ENCODE results near the gene ABCB11.

DNA sequence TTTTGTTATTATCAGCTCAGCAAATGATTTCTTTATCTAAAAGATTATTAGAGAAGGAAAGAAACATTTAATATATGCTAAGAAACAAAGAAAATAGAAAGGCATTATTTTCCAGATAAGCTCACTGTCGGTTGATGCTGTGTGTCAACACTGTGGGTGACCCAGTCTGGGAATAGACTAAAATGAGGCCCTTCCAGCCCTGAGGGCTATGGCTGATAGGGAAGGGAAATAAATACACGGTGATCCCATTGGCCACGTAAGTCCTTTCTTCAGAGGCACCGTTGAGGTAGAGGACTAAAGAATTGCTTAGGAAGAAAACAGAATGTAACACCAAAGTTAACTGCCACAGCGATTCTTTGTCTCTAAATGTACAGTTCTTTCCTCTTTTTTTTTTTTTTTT is 1.8 kb downstream of the ABCB11 start:
- TF ChIP-seq, protein P1, sequence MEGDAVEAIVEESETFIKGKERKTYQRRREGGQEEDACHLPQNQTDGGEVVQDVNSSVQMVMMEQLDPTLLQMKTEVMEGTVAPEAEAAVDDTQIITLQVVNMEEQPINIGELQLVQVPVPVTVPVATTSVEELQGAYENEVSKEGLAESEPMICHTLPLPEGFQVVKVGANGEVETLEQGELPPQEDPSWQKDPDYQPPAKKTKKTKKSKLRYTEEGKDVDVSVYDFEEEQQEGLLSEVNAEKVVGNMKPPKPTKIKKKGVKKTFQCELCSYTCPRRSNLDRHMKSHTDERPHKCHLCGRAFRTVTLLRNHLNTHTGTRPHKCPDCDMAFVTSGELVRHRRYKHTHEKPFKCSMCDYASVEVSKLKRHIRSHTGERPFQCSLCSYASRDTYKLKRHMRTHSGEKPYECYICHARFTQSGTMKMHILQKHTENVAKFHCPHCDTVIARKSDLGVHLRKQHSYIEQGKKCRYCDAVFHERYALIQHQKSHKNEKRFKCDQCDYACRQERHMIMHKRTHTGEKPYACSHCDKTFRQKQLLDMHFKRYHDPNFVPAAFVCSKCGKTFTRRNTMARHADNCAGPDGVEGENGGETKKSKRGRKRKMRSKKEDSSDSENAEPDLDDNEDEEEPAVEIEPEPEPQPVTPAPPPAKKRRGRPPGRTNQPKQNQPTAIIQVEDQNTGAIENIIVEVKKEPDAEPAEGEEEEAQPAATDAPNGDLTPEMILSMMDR (IDR thresholded peaks at IDR 0.05 in 8 of 11, conservative IDR thresholded peaks at IDR 0.05 in 3 of 11) = no peak
- no peak for TF ChIP-seq POLR2A (IDR thresholded peaks at IDR 0.05)

Data from spleen (tissue), 7 donors.